Fibroblast of skin of left quadriceps (primary cell): Measurements from ENCODE around the gene ELF1.
"Not testable (repeated sequence)": the region's sequence is repeated elsewhere in the genome, so short reads cannot be mapped to it uniquely, and the experiment has no call there.

Experiments used
- DNase-seq, 2 experiments: peaks; one replicate each; pipeline ENCODE4 v3.0.0-alpha.2; 2013; ENCODE audit warnings: low read depth in 2 of 2

ELF1 gene

GRCh38 chr13:40940841-40941240, 78.3 kb downstream of the ELF1 start:
- DNase-seq: no peak

DNA sequence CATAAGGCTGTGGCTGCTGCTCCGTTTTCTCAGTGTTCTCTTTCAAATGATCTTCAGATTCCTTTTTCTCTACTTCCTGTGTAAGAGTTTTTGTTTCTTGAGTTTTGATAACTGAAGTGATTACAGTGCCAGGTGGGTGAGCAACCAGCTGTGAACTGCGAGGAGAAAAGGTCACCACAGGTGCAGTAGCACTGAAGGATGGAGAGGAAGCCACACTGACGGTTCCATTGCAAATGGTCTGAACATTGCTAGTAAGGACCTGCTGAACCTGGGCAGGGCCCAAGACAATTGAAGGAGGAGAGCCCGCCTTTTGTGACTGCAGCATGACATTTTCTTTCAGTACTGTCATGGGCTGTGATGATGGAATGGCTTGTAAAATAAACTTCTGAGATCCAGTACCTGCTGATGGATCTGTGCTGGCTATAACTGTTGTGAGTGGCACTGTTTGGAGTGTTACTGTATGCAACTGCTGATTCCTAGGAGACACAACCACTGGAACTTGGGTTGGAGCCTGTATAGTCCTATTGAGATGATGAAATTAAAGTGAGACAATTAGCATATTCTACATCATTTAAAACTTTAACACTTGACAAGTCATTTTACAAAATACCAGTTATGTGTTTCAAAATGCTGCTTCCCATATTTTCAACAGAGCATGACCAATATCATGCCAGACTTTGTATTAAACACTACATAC, 85.5 kb downstream of the ELF1 start:
- no peak for DNase-seq

- DNase-seq: no peak
Observed at GRCh38 chr13:40932252-40932651, 86.9 kb downstream of the ELF1 start.

DNA sequence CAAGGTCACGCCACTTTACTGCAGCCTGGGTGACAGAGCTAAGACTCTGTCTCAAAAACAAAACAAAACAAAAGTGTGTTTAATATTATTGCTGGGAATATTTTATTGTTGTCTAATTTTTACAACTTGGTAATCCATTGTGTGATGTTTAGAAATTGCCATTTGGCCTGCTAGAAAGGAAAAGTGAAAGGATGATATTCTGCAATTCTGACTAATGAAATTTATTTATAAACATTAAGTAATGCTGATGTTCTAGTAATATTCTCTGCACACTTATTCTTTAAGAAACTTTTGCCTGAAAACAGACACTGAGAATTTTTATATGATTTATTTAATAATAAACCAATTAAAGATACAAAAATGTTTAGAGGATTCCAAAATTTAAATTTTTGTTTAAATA, 87.4 kb downstream of the ELF1 start:
- DNase-seq: no peak

DNA sequence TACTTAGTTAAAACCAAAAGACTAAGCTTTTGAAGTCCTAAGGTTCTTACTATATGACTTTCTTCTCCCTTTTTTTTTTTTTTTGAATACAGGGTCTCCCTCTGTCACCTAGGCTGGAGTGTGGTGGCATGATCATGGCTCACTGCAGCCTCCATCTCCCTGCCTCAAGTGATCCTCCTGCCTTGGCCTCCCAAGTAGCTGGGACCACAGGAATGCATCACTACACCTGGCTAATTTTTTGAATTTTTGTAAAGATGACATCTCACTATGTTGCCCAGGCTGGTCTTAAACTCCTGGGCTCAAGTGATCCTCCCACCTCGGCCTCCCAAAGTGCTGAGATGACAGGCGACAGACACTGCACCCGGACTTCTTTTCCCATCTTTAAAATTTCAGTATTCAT, 89.2 kb downstream of the ELF1 start:
- not testable (repeated sequence) for DNase-seq

- no peak for DNase-seq
Observed at GRCh38 chr13:40928980-40929379, 90.1 kb downstream of the ELF1 start.

DNA sequence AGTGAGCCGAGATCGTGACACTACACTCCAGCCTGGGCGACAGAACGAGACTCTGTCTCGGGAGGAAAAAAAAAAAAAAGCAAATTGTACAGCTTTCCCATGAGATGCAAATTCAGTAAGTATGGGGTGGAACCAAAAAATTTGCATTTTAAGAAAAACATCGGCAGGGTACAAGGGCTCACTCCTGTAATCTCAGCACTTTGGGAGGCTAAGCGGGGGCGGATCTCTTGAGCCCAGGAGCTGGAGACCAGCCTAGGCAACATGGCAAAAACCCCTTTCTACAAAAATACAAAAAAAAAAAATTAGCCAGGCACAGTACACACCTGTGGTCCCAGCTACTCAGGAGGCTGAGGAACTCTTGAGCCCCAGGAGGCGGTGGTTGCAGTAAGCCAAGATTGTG, 91.2 kb downstream of the ELF1 start:
- no peak for DNase-seq

GRCh38 chr13:40923867-40924266, 95.2 kb downstream of the ELF1 start:
- no peak for DNase-seq

DNA sequence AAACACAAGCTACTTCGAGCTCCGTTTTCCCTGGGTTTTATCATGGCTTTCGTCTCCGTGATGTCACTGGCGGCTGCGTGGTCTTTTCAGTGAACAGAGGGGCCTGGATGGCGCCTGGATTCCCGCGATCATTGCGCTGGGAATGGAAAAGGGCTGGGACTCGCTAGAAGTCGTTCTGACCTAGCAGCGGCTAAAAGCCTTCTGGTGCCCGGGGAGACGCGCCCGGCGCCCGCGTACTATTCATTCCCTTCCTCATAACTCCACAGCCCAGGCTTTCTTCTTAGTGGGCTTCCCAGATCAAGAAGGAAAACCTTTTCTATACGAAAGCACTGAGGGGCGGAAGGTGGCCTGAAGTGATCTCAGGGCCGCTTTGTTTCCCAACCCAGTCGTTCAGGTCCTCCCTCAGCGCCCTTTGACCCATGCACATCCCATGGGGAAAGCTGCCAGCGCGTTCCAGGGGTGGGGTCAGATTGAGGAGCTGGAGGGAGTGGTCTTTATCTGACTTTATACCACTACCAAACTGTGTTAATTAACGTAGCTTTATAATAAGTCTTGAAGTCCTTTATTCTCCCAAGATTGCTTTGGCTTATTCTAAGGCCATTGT, 96.6 kb downstream of the ELF1 start:
- DNase-seq: no peak

GRCh38 chr13:40920826-40921225, 98.3 kb downstream of the ELF1 start:
- DNase-seq: no peak

DNA sequence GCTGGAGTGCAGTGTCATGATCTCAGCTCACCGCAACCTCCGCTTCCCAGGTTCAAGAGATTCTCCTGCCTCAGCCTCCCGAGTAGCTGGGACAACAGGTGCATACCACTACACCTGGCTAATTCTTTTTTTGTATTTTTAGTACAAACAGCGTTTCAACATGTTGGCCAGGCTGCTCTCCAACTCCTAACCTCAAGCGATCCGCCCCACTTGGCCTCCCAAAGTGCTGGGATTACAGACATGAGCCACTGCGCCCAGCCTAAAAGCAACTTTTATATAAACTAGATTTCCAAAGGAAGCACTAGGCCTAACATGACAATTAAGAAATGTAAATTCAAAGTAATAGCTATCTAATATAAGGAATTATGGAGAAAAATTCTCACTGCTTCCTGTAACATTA, 99.2 kb downstream of the ELF1 start:
- not testable (repeated sequence) for DNase-seq

GRCh38 chr13:40916207-40916998, 102.7 kb downstream of the ELF1 start:
- DNase-seq: peak in 1 of 2 experiments; percentile 6

DNA sequence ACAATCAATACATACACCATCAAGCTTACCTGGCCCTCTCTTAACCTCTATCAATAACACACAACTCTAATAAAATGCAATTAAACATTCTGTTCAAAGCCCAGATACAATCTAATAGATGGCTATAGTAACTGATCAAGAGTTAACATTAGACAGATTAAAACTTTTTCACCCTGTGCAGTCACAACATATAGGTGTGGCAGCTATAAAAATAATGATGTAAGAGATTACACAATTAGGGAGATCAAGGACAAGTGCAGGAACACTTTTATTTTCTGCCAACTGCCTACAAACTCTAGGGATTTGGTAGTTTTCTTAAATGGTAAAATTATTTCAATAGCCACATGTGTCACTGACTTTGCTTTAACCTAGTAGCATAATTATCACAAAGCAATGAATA, 104.3 kb downstream of the ELF1 start:
- DNase-seq: not testable (repeated sequence)

DNA sequence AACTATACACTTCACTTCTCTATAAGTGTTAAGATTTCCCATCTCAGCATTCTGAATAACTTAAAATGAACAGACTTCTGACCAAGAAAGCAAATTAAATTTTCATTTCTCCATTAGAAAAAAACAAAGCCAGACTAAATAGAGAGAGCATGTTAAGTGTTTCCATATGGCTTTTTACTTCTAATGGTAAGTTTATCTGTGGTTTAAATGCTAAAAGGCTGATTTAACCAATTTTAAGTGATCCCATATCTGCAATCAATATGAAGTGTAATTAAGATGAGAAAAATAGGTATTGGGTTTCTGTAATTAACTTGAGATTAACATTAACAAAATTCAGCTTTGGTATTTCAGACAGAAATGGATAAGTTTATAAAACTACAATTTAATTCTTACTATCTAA, 107.8 kb downstream of the ELF1 start:
- no peak for DNase-seq

- no peak for DNase-seq
Observed at GRCh38 chr13:40910324-40911050, 108.6 kb downstream of the ELF1 start.

DNA sequence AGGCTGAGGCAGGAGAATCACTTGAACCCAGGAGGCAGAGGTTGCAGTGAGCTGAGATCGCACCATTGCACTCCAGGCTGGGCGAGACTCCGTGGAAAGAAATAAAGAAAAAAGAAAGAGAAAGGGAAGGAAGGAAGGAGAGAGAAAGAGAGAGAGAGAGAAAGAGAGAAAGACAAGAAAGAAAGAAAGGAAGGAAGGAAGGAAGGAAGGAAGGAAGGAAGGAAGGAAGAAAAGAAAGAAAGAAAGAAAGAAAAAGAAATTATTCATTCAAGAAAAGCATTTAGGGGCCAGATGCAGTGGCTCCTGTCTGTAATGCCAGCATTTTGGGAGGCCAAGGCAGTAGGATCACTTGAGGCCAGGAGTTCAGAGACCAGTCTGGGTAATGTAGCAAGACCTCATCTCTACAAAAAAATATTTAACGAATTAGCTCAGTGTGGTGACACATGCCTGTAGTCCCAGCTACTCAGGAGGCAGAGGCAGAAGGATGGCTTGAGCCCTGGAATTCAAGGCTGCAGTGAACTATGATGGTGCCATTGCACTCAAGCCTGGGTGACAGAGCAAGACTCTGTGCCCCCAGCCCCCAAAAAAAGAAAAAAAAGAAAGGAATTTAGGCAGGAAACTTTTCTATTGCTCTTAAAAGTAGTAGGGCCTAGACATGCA, 109.4 kb downstream of the ELF1 start:
- not testable (repeated sequence) for DNase-seq

DNA sequence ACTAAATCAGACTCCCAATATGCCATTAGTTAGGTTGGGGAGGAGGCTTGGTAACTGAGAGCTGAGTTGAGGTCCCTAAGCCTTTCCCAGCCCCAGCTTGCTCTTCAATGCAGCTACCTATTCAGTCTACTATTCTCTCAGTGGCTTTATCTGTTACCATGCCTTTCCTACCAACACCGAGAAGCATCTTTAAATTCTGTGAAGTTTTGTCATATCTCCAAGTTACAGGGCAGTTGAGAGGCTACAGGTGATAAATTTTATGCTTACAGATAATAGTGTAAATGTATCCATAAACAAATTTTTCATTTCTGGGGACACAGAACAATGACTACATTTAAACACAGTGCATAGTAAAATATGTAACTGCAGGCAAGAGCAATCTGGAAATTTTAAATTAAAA, 110.6 kb downstream of the ELF1 start:
- DNase-seq: no peak

- DNase-seq: not testable (repeated sequence)
Observed at GRCh38 chr13:40901032-40901431, 118.1 kb downstream of the ELF1 start.

- not testable (repeated sequence) for DNase-seq
Observed at GRCh38 chr13:40900568-40900967, 118.5 kb downstream of the ELF1 start.

- no peak for DNase-seq
Observed at GRCh38 chr13:40897053-40897452, 122.1 kb downstream of the ELF1 start.
